NCI-H146 treated with DMSO at 0.1 percent for 48 hours (cell line): ENCODE data around the gene F7.
"Not testable (repeated sequence)": the region's sequence is repeated elsewhere in the genome, so short reads cannot be mapped to it uniquely, and the experiment has no call there.

Experiments
- DNase-seq: peaks from one replicate; lab custom pipeline; 2025; ENCODE audit not compliant: unreplicated experiment; lab: John Stamatoyannopoulos, UW

F7 gene

DNA sequence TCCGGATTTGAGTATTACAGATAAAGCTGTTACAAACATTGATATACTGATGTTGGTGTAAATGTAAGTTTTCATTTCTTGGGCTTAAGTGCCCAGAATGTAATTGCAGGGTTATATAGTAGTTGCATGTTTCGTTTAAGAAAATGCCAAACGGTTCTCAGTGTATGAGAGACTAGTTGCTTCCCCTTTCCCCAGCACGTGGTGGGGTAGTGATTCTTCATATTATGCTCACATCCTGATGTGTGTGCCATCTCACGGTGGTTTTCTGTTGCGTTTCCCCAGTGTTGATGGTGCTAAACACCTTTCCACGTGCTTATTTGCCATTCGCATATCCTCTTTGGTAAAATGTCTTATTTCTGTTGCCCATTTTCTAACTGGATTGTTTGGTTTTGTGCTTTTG lies 34.7 kb upstream of the F7 start:
- DNase-seq, result no peak

DNA sequence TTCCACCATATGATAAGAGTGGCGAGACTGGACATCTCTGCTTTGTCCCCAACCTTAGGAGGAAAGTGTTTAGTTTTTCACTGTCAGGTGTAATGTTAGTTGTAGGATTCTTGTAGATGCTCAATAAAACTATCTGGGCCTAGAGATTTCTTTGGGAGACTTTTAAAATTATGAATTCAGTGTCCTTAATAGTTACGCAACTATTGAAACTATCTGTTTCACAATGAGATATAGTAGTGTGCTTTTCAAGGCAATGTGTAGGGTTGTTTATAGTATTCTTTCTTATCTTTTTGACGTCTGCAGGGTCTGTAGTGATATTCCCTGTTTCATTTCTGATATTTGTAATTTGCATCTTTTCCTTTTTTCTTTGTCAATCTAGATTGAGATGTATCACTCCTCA lies 33.2 kb upstream of the F7 start:
- no peak for DNase-seq

DNA sequence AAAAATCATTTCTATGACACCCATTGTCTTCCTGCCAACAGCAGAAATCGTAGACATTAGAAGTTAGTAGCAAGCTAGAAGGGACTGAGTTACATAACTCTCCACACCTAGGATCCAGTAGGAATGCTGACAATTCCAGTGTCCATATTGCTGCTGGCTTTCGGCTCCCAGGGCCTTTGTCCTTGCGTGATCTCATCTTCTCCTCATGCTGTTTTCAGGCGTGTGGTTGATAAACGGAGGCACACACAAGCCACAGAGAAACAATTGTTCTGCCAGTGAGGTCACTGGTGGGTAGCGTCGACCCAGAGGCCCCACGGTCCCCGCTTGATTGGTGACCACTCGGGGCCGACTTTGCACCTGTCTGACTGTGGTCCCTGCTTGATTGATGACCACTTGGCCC lies 31.6 kb upstream of the F7 start:
- DNase-seq, result no peak

DNA sequence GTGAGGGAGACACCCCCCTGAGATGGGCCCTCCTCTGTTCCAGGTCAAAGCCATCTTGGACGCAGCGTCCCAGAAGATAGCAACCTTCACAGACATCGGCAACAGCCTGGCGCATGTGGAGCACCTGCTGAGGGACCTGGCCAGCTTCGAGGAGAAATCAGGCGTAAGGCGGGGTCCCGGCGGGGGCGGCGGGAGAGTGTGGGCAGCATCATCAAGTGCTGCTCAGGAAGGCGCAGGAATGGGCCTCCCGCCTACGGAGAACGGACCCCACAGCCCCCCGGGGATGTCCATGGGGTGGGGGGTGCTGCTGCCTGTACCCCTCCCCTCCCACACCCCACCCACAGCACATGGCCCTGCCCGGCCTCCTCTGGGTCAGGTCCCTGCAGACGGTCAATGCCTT lies 31.2 kb upstream of the F7 start:
- no peak for DNase-seq

DNA sequence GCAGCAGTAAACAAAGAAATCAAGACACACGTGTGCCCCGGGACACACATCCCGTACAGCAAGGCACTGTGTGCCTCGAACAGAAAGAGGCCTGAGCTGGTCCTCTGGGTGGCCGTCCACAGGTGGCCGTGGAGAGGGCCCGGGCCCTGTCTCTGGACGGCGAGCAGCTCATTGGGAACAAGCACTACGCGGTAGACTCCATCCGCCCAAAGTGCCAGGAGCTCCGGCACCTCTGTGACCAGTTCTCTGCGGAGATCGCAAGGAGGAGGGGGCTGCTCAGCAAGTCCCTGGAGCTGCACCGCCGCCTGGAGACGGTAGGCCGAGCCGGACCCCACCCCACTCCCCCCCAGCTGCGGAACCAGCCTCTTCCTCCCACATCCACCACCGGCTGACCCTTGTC lies 30.7 kb upstream of the F7 start:
- DNase-seq, result no peak

DNA sequence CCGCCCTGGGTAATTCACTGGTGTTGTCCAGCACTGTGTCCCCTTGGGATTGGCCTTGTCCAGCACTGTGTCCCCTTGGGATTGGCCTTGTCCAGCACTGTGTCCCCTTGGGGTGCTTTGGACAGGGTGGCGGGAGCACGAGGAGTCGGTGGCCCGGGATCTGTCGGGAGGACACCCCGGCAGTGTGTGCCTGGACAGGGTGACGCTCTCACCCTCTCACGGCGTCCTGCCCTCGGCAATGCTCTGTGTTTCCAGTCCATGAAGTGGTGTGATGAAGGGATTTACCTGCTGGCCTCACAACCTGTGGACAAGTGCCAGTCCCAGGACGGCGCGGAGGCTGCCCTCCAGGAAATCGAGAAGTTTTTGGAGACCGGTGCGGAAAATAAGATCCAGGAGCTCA lies 29.9 kb upstream of the F7 start:
- no peak for DNase-seq

DNA sequence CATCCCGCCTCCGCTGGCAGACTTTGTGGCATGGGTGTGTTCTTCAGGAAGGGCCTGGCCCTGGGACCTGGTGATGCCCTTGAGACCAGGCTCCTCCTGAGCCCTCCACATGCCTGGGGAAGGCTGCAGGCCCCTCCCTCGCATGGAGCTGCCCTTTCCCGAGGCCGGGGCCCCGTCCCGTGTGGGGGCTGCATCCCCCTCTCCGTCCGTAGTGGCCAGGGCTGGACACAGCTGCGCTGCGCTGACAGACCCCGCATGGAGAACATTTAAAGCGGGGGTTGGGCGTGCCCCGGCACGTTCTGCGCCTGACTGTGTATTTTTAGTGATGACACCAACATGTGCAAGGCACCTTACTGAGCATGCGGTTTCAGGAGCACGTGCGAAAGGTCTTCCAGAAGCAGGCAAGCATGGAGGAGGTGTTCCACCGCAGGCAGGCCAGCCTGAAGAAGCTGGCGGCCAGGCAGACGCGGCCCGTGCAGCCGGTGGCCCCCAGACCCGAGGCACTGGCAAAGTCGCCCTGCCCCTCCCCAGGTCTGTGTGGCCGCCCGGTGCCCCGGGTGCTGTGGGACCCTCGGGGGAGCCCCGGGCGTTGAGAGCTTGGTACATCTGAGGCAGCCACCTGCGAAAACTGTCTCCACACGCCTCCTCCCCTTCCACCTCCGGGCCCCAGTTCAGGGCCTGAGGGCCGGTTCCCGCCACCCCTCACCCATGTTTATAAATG lies 28.8 kb upstream of the F7 start:
- no peak for DNase-seq

DNA sequence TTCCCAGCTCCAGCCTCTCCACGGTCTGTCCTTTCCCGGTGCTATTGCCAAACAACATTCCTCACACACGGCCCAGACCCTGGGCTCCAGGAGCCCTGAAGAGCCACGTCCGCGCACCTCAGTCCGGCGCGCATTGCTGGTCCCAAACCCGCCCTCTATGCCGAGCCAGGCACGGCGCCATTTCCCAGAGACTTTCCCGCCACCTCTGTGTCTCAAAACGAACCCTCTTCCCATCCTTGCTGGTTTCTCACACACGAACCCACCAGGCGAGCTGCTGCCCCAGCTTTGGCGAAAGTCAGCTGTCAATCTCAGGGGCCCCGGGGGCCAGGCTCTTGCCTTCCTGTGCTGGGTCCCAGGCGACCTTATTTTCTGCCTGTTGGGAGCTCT lies 28.0 kb upstream of the F7 start:
- no peak for DNase-seq

DNA sequence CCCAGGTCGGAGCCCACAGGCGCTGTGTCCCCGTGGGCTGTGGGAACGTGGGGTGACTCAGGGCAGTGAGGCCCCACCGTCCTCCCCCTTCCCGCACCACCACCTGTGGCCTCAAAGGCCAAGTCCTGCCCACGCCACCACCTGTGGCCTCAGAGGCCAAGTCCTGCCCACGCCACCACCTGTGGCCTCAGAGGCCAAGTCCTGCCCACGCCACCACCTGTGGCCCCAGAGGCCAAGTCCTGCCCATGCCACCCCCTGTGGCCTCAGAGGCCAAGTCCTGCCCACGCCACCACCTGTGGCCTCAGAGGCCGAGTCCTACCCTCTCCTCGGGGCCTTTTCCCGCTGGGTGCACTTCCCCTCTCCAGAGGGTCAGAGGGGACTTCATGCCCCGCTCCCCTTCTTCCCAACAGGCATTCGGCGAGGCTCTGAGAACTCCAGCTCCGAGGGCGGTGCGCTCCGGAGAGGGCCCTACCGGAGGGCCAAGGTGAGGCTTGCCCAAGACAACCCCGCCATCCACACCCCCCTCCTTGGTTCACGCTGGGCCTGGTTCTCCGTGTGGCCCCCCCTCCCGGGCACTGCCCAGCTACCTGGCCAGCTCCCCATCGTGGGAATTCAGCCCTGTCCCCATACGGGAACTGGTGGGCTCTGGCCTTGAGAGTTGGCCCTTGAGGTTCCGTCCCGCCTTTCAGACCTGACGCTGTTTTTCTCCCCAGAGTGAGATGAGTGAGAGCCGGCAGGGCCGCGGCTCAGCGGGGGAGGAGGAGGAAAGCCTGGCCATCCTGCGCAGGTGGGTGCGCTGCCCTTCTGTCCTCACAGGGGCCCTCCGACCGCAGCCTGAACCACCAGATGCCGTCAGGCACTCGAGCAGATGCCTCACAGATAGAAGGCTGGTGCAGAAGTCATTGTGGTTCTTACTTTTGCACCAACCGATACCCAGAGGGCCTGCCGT lies 27.4 kb upstream of the F7 start:
- DNase-seq, result no peak

DNA sequence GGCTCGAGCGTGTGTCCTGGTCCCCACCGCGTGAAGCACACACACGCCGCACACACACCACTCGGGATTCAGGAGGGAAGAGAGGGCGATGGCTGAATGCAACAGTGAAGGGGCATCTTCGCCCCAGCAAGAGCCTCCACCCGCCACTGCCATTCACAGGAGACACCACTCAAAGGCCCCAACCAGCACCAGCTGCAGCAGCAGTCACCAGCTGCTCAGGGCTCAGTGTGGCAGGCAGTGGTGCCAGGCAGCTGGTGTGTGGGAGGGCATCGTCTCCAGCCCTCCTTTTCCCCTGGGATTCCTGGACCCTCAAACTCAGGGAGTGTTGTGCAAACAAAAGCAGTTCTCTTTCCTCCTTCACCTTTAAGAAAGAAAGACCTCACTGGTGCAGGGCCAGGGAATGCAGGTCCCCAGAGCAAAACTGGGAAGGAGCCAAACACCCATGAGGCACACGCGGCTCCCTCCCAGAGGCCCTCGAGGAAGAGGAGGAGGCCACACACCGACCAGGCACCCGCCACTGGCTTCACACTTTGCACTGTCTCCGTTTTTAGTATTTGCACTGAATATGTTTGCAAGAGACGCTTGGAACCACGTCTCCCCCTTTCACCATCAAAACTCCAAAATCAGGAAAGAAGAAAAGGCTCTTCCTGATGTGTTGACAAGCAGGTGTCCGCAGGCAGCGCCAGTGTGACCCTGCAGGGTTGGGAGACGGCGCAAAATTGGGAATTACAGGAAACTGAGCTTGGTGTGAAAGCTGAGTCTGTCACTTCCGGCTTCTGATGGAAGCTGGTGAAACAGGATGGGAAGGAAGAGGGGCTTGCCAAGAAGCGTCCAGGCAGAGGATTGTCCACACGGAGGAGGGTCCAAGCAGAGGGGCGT lies 26.4 kb upstream of the F7 start:
- DNase-seq, result no peak

DNA sequence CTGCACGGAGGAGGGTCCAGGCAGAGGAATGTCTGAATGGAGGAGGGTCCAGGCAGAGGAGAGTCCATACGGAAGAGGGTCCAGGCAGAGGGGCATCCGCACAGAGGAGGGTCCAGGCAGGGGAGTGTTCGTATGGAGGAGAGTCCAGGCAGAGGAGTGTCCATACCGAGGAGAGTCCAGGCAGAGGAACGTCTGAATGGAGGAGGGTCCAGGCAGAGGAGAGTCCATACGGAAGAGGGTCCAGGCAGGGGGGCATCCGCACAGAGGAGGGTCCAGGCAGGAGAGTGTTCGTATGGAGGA lies 25.9 kb upstream of the F7 start:
- DNase-seq, result not testable (repeated sequence)

DNA sequence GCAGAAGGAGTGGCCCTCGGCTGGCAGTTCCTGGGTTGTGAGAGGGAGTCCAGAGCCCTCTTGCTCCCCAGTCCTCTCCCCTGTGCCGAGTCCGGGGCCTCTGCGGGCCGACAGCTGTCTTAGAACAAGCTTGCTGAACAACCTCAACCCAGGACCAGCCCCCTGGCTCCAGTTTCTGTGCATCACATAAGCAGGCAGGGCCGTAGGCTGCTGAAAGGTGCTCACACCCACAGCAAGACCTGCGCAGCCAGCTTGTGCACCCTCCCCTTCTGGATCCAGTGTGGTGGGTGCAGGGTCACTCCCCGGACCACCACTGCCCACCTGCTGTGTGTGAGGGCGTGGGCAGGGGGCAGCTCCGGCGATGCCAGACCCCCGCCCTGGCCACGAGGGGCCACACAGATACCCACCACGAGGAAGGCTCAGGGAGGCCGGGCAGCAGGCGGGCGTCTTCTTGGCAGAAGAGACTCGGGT lies 25.2 kb upstream of the F7 start:
- DNase-seq, result no peak

DNA sequence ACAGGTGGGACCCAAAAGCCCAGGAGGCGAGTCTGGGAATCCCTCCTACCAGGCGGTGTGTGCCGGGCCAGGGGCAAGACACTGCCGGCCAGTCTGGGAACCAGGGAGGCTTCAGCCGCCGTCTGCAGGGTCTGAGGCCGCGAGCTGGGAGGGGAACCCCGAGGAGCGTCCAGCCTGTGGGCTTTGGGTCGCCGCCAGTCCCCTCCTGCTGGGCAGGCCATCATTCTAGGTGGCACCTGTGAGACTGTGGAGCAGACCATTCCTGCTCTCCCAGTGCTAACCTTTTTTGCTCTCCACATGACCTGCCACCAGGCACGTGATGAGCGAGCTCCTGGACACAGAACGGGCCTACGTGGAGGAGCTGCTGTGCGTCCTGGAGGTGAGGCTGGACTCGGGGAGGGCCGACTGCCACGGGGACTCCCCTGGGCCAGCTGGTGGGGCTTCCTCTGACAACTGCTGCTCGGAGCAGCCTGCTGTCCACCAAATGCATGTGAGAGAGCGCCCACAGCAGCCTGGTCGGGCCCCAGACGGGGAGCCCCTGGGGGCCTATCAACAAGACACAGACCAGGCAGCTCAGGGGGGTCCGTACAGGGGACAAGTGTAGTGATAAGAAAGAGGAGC lies 24.6 kb upstream of the F7 start:
- DNase-seq, result no peak

DNA sequence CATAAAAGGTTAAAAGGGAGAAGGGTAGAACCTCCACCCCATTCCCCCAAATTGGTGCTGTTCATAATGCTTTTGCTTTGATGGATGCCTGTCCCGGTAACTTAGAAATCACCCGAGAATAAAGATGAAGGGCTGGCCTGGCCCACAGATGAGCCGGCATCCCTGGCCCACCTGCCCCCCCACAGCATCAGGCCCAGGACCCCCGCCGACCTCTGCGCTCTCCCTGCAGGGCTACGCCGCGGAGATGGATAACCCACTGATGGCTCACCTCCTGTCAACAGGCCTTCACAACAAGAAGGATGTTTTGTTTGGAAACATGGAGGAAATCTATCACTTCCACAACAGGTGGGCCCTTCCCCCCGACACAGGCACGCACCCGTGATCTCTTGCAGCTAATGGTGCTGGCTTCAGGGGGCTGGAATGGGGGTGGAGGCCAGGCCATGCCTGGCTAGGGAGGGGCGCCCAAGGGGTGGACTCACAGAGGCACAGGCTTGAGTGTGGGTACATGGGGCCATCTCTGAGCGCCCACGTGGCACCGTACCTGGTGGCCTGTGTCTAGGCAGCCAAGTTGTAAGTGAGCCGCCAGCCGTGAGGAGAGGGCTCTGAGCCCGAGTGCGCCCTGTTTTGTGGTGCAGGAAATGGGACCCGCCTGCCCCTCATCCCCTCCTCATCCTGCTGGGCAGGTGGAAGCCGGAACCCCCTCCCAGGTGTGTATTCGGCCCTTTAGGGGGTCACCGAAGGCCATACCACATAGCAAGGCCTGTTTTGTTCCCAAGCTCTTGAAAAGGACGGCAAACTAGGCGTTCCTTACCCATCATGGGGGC lies 23.2 kb upstream of the F7 start:
- no peak for DNase-seq

DNA sequence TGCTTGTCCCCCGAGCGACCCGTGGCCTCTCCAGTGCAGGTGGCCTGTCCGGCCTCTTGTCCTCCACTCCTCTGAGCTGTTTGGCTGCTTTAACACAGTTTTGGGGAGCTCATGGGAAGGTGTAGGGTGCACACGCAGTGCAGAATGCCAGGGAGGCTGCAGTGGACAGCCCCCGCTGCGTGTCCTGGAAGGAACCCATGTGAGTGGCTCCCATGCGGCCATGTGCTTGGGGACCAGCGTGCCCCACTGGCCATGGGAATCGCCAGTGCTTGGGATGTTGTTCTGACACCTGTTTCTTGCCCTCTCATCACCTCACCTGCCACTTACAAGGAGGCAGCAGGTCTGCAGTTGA lies 22.6 kb upstream of the F7 start:
- DNase-seq, result no peak

DNA sequence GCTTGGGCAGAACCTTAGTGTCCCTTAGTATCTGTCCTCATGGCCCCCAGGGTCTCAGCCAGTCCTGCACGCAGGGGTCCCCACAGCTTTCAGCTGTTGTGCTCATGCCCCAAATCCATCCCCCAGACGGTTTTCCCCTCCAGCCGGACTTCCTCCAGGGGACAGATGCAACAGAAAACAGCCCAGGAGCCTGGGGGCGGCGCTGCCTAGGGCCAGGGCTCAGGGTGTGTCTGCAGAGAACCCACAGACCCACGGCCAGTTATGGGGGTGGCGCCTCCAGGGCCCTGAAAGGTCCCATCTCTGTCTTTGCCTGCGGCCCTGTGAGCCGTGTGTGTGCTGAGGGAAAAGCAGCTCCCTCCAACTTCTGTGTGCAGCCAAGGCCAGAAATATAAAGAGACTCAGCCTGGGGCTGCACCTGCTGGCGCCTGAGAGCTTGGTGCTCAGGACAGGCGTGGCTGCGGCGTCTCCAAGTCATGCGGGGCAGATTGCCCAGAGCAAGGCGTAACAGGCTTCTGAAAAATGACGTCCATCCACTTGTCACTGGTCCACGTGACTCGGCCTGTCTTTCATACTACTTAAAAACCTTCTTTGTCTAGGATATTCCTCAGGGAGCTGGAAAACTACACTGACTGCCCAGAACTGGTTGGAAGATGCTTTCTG lies 22.1 kb upstream of the F7 start:
- DNase-seq, result no peak

DNA sequence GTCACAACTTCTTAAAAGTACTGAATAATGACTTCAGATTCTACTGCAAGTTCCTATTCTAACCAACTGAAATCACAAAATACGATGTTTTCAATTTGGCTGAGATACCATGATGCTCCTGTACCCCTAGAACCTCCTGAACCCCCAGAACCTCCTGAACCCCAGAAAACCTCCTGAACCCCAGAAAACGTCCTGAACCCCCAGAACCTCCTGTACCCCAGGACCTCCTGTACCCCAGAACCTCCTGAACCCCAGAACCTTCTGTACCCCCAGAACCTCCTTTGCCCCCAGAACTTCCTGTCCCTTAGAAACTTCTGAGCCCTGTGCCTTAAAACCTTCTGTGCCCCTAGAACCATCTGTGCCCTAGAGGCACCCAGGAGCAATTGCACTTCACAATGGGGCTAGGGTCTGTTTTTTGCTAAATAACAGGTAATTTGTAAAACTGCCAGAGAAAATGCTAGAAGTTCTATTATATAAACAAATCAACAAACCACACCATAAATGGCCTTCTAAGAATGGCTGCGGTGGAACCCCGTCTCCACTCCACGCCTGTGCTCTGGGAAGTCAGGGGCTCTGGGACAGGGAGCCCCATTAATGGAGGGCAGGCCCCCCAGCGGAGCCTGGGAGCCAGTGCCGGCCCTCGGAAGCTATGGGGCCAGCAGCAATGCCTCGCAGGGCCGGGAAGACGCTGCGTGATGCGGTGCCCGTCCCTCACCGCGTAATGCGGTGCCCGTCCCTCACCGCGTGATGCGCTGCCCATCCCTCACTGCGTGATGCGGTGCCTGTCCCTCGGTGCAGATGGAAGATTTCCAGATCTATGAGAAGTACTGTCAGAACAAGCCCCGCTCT lies 21.3 kb upstream of the F7 start:
- no peak for DNase-seq

DNA sequence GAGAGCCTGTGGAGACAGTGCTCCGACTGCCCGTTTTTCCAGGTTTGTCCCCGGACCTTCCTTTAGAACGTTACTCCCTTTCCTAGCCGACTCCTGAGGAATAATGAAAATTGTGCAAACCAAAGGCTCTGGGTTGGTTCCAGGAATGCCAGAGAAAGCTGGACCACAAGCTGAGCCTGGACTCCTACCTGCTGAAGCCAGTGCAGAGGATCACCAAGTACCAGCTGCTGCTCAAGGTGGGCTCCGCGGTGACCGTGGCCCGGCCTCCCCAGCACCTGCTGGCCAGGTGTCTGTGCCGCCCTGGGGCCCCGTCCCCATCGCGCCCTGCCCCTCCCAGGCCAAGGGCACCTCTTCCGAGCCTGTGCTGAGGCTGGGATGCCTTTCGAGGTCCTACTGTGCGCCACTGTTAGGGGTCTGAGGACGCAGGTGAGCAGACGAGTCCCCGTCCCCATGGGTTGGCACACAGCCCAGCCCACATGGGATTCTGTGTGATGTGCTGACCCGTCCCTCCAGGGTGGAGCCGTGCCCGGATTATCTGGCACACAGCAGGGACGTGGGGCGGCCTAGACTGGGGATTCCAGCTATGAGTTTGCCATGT lies 20.5 kb upstream of the F7 start:
- DNase-seq, result no peak
